ENCODE results near the gene IL36B. TPM values are rescaled to one million over a fixed set of nuclear protein-coding genes. Genes with fewer than 3 reads are reported as not detected.

Gene IL36B
- total RNA-seq, 1 donor from 2014 or later = not detected

DNA sequence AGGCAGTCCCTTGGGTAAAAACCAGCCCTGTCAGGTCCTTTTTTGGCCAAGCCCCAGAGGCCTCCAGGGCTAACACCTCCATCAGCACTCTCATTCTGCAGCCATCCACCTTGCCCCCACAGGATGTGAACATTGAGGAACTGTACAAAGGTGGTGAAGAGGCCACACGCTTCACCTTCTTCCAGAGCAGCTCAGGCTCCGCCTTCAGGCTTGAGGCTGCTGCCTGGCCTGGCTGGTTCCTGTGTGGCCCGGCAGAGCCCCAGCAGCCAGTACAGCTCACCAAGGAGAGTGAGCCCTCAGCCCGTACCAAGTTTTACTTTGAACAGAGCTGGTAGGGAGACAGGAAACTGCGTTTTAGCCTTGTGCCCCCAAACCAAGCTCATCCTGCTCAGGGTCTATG, 22.4 kb upstream of the IL36B start:
- no peak overlapping the region for H3K27ac ChIP-seq
- no peak overlapping the region for H3K4me3 ChIP-seq
- H3K9me3 ChIP-seq = no peaks in the 10 kb centered on the region
- TF ChIP-seq, protein P1, sequence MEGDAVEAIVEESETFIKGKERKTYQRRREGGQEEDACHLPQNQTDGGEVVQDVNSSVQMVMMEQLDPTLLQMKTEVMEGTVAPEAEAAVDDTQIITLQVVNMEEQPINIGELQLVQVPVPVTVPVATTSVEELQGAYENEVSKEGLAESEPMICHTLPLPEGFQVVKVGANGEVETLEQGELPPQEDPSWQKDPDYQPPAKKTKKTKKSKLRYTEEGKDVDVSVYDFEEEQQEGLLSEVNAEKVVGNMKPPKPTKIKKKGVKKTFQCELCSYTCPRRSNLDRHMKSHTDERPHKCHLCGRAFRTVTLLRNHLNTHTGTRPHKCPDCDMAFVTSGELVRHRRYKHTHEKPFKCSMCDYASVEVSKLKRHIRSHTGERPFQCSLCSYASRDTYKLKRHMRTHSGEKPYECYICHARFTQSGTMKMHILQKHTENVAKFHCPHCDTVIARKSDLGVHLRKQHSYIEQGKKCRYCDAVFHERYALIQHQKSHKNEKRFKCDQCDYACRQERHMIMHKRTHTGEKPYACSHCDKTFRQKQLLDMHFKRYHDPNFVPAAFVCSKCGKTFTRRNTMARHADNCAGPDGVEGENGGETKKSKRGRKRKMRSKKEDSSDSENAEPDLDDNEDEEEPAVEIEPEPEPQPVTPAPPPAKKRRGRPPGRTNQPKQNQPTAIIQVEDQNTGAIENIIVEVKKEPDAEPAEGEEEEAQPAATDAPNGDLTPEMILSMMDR (IDR thresholded peaks at IDR 0.05) = no peak
- H3K27me3 ChIP-seq = no peaks in the 10 kb centered on the region
- no peaks in the 10 kb centered on the region for H3K36me3 ChIP-seq
- DNase-seq (ENCODE audit: low spot score in 2 of 2) = no peak
- no peaks in the 10 kb centered on the region for H3K4me1 ChIP-seq
- intact Hi-C loops (cut with DNase I) = no loop called here

DNA sequence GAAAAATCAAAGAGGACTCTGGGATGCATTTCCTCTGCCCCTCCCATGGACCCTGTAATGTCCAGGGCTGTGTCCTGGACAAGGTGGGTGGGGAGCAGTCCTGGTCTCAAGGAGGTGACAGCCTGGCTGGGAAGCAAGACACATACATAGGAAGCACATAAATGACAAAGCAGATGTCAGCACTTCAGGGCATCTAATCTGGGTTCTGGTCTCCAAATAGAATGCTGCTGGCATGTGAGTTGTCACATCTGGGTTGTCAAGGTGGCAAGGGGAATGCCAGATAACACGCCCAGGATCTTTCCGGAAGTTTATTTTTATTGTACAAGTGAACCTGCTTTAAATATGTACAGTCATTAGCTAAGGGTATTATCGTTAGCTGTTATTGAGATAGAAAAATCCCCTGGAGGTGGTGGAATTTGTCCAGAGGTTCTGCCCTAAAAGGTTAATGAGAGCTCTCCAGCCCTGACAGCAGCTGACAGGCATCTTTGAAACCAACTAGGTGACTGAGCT, 20.7 kb upstream of the IL36B start:
- intact Hi-C loops (cut with DNase I) = no loop called here

DNA sequence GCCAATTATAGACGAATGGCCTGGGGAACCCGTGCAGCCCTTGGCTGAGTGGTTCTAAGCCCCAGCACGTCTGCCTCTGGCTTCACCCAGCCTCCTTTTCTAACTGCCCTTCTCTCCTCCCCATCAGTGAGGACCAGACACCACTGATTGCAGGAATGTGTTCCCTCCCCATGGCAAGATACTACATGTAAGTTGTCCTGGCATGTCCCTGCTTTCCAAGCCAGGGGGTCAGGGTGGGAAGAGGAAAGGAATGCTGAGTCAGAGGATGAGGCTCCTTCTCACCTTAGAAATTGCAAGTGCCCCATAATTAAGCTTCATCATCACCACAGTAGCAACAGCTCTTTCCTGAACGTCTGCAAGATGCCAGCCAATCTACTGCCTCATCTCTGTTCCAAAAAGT, 19.9 kb upstream of the IL36B start:
- H3K4me1 ChIP-seq = no peaks in the 10 kb centered on the region
- intact Hi-C loops (cut with DNase I) = no loop called here

More for the DNA sequence above, 20.7 kb upstream of the IL36B start:
- TF ChIP-seq, protein P1 (IDR thresholded peaks at IDR 0.05) = no peak
- no peak for DNase-seq (ENCODE audit: low spot score in 2 of 2)
- Histone ChIP-seq H3K9me3 (no peaks in the 10 kb centered on the region), H3K4me1 (no peaks in the 10 kb centered on the region), H3K27me3 (no peaks in the 10 kb centered on the region), H3K27ac (no peak overlapping the region), H3K36me3 (no peaks in the 10 kb centered on the region), H3K4me3 (no peak overlapping the region)

DNA sequence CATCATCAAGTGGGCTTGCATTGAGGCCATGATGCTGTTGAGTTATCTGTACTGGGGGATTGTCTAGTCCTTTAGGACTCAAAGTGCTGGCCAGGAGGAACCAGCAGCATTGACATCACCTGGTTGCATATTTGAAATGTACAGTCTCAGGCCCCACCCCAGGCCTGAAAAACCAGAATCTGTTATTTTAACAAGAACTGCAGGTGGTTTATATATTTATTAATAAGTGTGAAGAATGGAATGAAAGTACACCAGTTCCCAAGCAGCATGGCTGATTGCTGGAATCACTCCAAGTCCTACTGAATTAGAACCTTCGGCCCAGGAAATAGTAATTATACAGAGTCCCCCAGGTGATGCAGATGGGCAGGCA, 17.9 kb upstream of the IL36B start:
- no peak overlapping the region for H3K27ac ChIP-seq
- H3K9me3 ChIP-seq = no peaks in the 10 kb centered on the region
- TF ChIP-seq, protein P1 (IDR thresholded peaks at IDR 0.05) = no peak
- no peaks in the 10 kb centered on the region for H3K36me3 ChIP-seq
- no peaks in the 10 kb centered on the region for H3K4me1 ChIP-seq
- DNase-seq (ENCODE audit: low spot score in 2 of 2) = no peak
- H3K27me3 ChIP-seq = no peaks in the 10 kb centered on the region
- no peak overlapping the region for H3K4me3 ChIP-seq
- intact Hi-C loops (cut with DNase I) = no loop called here

More for the DNA sequence above, 19.9 kb upstream of the IL36B start:
- no peak overlapping the region for H3K4me3 ChIP-seq
- DNase-seq (ENCODE audit: low spot score in 2 of 2) = no peak
- TF ChIP-seq, protein P1 (IDR thresholded peaks at IDR 0.05) = no peak
- no peaks in the 10 kb centered on the region for H3K36me3 ChIP-seq
- no peaks in the 10 kb centered on the region for H3K27me3 ChIP-seq
- H3K27ac ChIP-seq = no peak overlapping the region
- no peaks in the 10 kb centered on the region for H3K9me3 ChIP-seq

DNA sequence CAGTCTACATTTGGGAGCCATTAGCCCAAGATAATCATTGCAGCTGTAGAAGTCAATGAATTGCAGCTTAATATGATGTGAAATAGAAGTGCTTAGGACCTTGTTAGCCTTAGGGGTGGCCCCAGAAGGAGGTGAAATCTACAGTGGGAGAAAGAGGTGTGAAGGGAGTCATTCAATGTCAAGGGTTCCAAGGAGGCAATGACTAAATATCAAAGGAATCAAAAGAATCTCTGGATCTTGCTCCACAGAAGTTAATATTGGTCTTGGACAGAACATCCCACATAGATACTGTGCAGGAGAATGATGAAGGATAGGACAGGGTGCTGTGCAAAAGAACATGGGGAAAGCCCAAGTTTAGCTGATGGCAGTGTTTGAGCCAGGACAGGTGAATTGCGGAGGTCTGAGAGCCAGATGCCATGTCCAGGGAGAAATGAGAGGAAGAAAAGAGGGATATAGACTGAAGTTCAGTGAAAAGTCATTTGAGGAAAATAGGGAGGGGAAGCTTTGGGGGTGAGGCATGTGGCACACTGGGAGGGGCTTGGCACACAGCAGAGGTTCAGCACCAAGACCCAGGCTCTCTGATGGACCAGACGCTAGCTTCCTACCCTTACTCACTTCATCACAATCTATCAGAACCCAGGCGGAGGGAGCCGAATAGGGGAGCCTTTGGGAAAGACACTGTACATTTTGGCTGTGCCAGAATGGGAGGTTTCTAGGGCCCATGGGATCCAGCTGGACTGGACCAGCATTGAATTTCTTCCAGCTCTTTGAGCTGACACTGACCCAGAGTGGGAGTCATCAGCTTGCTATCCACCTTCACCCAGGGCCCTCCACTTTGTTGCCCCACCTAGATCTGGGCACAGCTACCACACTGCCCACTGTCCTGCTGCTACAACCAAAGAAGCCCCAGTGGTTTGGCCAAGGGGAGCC, 17.3 kb upstream of the IL36B start:
- DNase-seq (ENCODE audit: low spot score in 2 of 2) = no peak
- Histone ChIP-seq H3K36me3 (no peaks in the 10 kb centered on the region), H3K27me3 (no peaks in the 10 kb centered on the region), H3K27ac (no peak overlapping the region), H3K4me3 (no peak overlapping the region), H3K4me1 (no peaks in the 10 kb centered on the region), H3K9me3 (no peaks in the 10 kb centered on the region)
- intact Hi-C loops (cut with DNase I) = no loop called here
- TF ChIP-seq, protein P1 (IDR thresholded peaks at IDR 0.05) = no peak
